Fibroblast of lung (primary cell): ENCODE measurements around the gene PLD1.

Experiments used
- CTCF ChIP-seq, 2 donors: IDR thresholded peaks in 1 of 2; conservative IDR thresholded peaks in 1 of 2; 1 replicate in 1 of 2; 2 replicates in 1 of 2; pipeline ENCODE4 v1.5.1; 2011 to 2012; ENCODE audit warnings: low read length in 2 of 2, control low read depth in 1 of 2, inconsistent platforms in 1 of 2, low read depth in 1 of 2, mild to moderate bottlenecking in 1 of 2
- EZH2 ChIP-seq: IDR thresholded peaks from 2 replicates; pipeline ENCODE4 v1.5.1; 2012; ENCODE audit warnings: low read length, control low read depth, mild to moderate bottlenecking; ENCODE audit errors: missing control alignments

GRCh38 chr3:171832989-171833388 lies 22.7 kb upstream of the PLD1 start:
- TF ChIP-seq CTCF (conservative IDR thresholded peaks at IDR 0.05 in 1 of 2, IDR thresholded peaks at IDR 0.05 in 1 of 2; ENCODE audit: low read depth in 1 of 2, low read length in 2 of 2) (no peak), EZH2 (no peak)
